HepG2 (cell line): Measurements from ENCODE around the gene R3HDM4. TPM values are rescaled to one million over a fixed set of nuclear protein-coding genes. Genes with fewer than 3 reads are reported as not detected.

Experiments
- AHDC1 ChIP-seq: sonication (generic); formaldehyde crosslinking; IDR thresholded peaks from 2 replicates; pipeline ENCODE4 v1.5.1; 2020; ENCODE audit warnings: mild to moderate bottlenecking, missing genetic modification reagents, borderline replicate concordance
- FIP1L1 ChIP-seq: fragments of 200-400 bp; formaldehyde crosslinking; IDR thresholded peaks from 2 replicates; pipeline ENCODE4 v1.6.1; 2018; ENCODE audit warnings: low read depth, mild to moderate bottlenecking, low read length, moderate library complexity, borderline replicate concordance; ENCODE audit not compliant: insufficient read depth
- FOXC1 ChIP-seq: sonication (generic); formaldehyde crosslinking; IDR thresholded peaks from 2 replicates; pipeline ENCODE4 v1.8.0; 2022; ENCODE audit warnings: mild to moderate bottlenecking, missing genetic modification reagents, borderline replicate concordance
- FOXO1 ChIP-seq: sonication (generic); formaldehyde crosslinking; IDR thresholded peaks from 2 replicates; pipeline ENCODE4 v1.4.0; 2020; ENCODE audit warnings: missing genetic modification reagents
- GATAD1 ChIP-seq: IDR thresholded peaks from 2 replicates; pipeline ENCODE4 v1.6.1; 2016; ENCODE audit warnings: missing genetic modification reagents, missing compliant biosample characterization
- HNF4A ChIP-seq: sonication (generic); formaldehyde crosslinking; IDR thresholded peaks from 2 replicates; pipeline ENCODE4 v1.4.0; 2020; ENCODE audit warnings: missing genetic modification reagents
- IKZF4 ChIP-seq: sonication (generic); formaldehyde crosslinking; IDR thresholded peaks from 2 replicates; pipeline ENCODE4 v1.5.1; 2020; ENCODE audit warnings: borderline replicate concordance, mild to moderate bottlenecking, low read depth, missing genetic modification reagents; ENCODE audit errors: not compliant biosample characterization
- KLF16 ChIP-seq, 2 experiments: sonication (generic) in 1 of 2; formaldehyde crosslinking in 1 of 2; IDR thresholded peaks; 2 replicates each; pipeline versions ENCODE4 v1.6.1 to v1.8.0; 2016 to 2023; ENCODE audit warnings: missing genetic modification reagents in 2 of 2, missing compliant biosample characterization in 1 of 2
- MLLT10 ChIP-seq: sonication (generic); formaldehyde crosslinking; IDR thresholded peaks from 2 replicates; pipeline ENCODE4 v1.4.0; 2020; ENCODE audit warnings: missing genetic modification reagents
- MZF1 ChIP-seq: sonication (generic); formaldehyde crosslinking; IDR thresholded peaks from 2 replicates; pipeline ENCODE4 v1.8.1; 2023; ENCODE audit warnings: mild to moderate bottlenecking, missing genetic modification reagents, borderline replicate concordance
- PAWR ChIP-seq: sonication (generic); formaldehyde crosslinking; IDR thresholded peaks from 2 replicates; pipeline ENCODE4 v1.4.0; 2020; ENCODE audit warnings: missing genetic modification reagents, mild to moderate bottlenecking, borderline replicate concordance
- POGK ChIP-seq: sonication (generic); formaldehyde crosslinking; conservative IDR thresholded peaks from 2 replicates; pipeline ENCODE4 v1.8.0; 2022; ENCODE audit warnings: mild to moderate bottlenecking, moderate library complexity, missing genetic modification reagents
- POLR2AphosphoS2 ChIP-seq: IDR thresholded peaks from 2 replicates; pipeline ENCODE4 v1.6.1; 2011; ENCODE audit warnings: low read depth, low read length, improper control_type of control experiment
- RFX1 ChIP-seq: fragments of 450-650 bp; IDR thresholded peaks from 2 replicates; pipeline ENCODE4 v1.6.1; 2017
- SATB2 ChIP-seq: sonication (generic); formaldehyde crosslinking; IDR thresholded peaks from 2 replicates; pipeline ENCODE4 v1.5.0; 2020; ENCODE audit warnings: missing genetic modification reagents
- SNAI1 ChIP-seq: sonication (generic); formaldehyde crosslinking; IDR thresholded peaks from 2 replicates; pipeline ENCODE4 v1.5.0; 2020; ENCODE audit warnings: mild to moderate bottlenecking, missing genetic modification reagents, borderline replicate concordance
- SNAPC5 ChIP-seq: sonication (generic); formaldehyde crosslinking; IDR thresholded peaks from 2 replicates; pipeline ENCODE4 v1.8.1; 2023; ENCODE audit warnings: mild to moderate bottlenecking, missing genetic modification reagents, borderline replicate concordance
- SP5 ChIP-seq: IDR thresholded peaks from 2 replicates; pipeline ENCODE4 v1.6.1; 2016; ENCODE audit warnings: low read depth, borderline replicate concordance
- ZMYM3 ChIP-seq: sonication (generic); formaldehyde crosslinking; IDR thresholded peaks from 2 replicates; pipeline ENCODE4 v1.5.1; 2020; ENCODE audit warnings: mild to moderate bottlenecking, missing genetic modification reagents
- ZNF225 ChIP-seq: sonication (generic); formaldehyde crosslinking; IDR thresholded peaks from 2 replicates; pipeline ENCODE4 v1.4.0; 2020; ENCODE audit warnings: mild to moderate bottlenecking, missing genetic modification reagents
- ZNF317 ChIP-seq: sonication (generic); formaldehyde crosslinking; IDR thresholded peaks from 2 replicates; pipeline ENCODE4 v1.5.0; 2020; ENCODE audit warnings: mild to moderate bottlenecking, missing genetic modification reagents
- ZNF766 ChIP-seq: sonication (generic); formaldehyde crosslinking; IDR thresholded peaks from 2 replicates; pipeline ENCODE4 v1.5.0; 2020; ENCODE audit warnings: missing genetic modification reagents, borderline replicate concordance
- ZZZ3 ChIP-seq: sonication (generic); formaldehyde crosslinking; IDR thresholded peaks from 2 replicates; pipeline ENCODE4 v1.4.0; 2020; ENCODE audit warnings: missing genetic modification reagents, mild to moderate bottlenecking, borderline replicate concordance
- polyA plus RNA-seq, 8 experiments: library from polyadenylated mRNA; depleted of rRNA in 3 of 8; stranded (reverse) in 7 of 8; unstranded in 1 of 8; fragments of >200 nt; fragmentation: Illumina TruSeq in 4 of 8; extraction: Trizol in 4 of 8; gene quantifications; 2 replicates each; pipeline versions ENCODE4 v1.2.1 to v1.2.3, GENCODE V29; 2011 to 2016; ENCODE audit warnings: low read depth in 4 of 8, missing spikeins in 1 of 8, mixed read lengths in 1 of 8; ENCODE audit not compliant: insufficient read depth in 1 of 8
- total RNA-seq, 5 experiments: library from RNA; depleted of rRNA; stranded (reverse); fragments of >200 nt; fragmentation: Illumina TruSeq; extraction: Trizol; gene quantifications; 2 replicates each; pipeline ENCODE4 v1.2.3, GENCODE V29; 2016; ENCODE audit warnings: low read depth in 1 of 5

Gene R3HDM4
- total and polyA plus RNA-seq, 2 of the 13 experiments (the other 11 are each of a cell fraction or from before 2014, with no cell fraction given) = 26.2 to 26.9 TPM

GRCh38 chr19:916645-917322, 3.8 kb upstream of the R3HDM4 start (continued):
- TF ChIP-seq AHDC1 (CRISPR knock-in tag) = no peak
- no peak for TF ChIP-seq RFX1
- no peak for TF ChIP-seq SATB2
- TF ChIP-seq ZNF225 (CRISPR knock-in tag) = no peak
- TF ChIP-seq GATAD1 (CRISPR knock-in tag) = no peak
- no peak for TF ChIP-seq IKZF4 (CRISPR knock-in tag)
- TF ChIP-seq ZNF766 (CRISPR knock-in tag) = no peak
- no peak for TF ChIP-seq MLLT10 (CRISPR knock-in tag)
- TF ChIP-seq ZNF317 = no peak
- TF ChIP-seq POGK (CRISPR knock-in tag) = no peak; the same call in 1 of the 2 replicates
- no peak for TF ChIP-seq FIP1L1
- no peak for TF ChIP-seq KLF16 (CRISPR knock-in tag; IDR thresholded peaks at IDR 0.05)
- no peak for TF ChIP-seq PAWR (CRISPR knock-in tag)
- peak; percentile 81 for TF ChIP-seq SP5
- no peak for TF ChIP-seq HNF4A (CRISPR knock-in tag)
- TF ChIP-seq SNAPC5 (CRISPR knock-in tag) = no peak
- 0 out of 2 replicates have a peak, but pooled peaks have one; percentile 4 for TF ChIP-seq FOXO1 (CRISPR knock-in tag)
- no peak for TF ChIP-seq FOXC1 (CRISPR knock-in tag)
- TF ChIP-seq SNAI1 (CRISPR knock-in tag) = no peak
- peak; percentile 63 for TF ChIP-seq ZMYM3
- no peak for TF ChIP-seq ZZZ3
- no peak for TF ChIP-seq MZF1 (CRISPR knock-in tag)
- TF ChIP-seq POLR2AphosphoS2 = no peak
